ENCODE results near the gene ACE. TPM values are rescaled to one million over a fixed set of nuclear protein-coding genes. Genes with fewer than 3 reads are reported as not detected.

The ACE gene
- total and polyA plus RNA-seq, 4 experiments from 2014 or later, result 1.8 to 56.7 (median 32.1) TPM

- CTCF ChIA-PET (ENCODE audit: partially characterized antibody), result interaction anchor here (1.0 to 11.2 kb wide), 6 partner anchors 8 to 267 kb away, joined by 3 to 107 read pairs (median 46); partner anchors contain the start of gene ACE
- intact Hi-C loops (cut with micrococcal nuclease), result loop anchor here (5.0 kb wide), 1 partner anchor 109 kb away; the partner anchor contains the start of gene DCAF7
- H3K27ac ChIP-seq (ENCODE audit: low read depth, low read length), result no peak overlapping the region
- H3K4me3 ChIP-seq (ENCODE audit: low read length in 2 of 2), result no peak overlapping the region
- Mint-ChIP-seq H3K9me3 (no peaks in the 10 kb centered on the region), H3K27me3 (peaks cover 0 to 1% of the 10 kb centered on the region in 2 donors), H3K4me3 (no peak overlapping the region), H3K4me1 (peaks cover 37 to 70% (median 52%) of the 10 kb centered on the region in 4 donors), H3K27ac (peak overlapping the region in 6 of 7 donors; percentile 67 to 94 (median 84)), H3K36me3 (peaks cover 4 to 7% of the 10 kb centered on the region in 2 donors)
- H3K36me3 ChIP-seq (ENCODE audit: insufficient read depth, low read length), result no peaks in the 10 kb centered on the region
- DNase-seq, result no peak
- H3K9me3 ChIP-seq (ENCODE audit: control insufficient read depth in 1 of 2, low read length in 2 of 2), result no peaks in the 10 kb centered on the region
- no peaks in the 10 kb centered on the region for H3K27me3 ChIP-seq (ENCODE audit: insufficient read depth, low read length)
- POLR2A ChIA-PET (ENCODE audit: partially characterized antibody), result interaction anchor here (2.6 to 6.9 kb wide), 6 partner anchors 9 to 254 kb away, joined by 8 to 77 read pairs (median 48); partner anchors contain the start of genes ACE and MAP3K3
- peaks cover 69% of the 10 kb centered on the region for H3K4me1 ChIP-seq (ENCODE audit: insufficient read depth, low read length)
Observed at GRCh38 chr17:63443053-63443452, 33.8 kb upstream of the ACE start.

DNA sequence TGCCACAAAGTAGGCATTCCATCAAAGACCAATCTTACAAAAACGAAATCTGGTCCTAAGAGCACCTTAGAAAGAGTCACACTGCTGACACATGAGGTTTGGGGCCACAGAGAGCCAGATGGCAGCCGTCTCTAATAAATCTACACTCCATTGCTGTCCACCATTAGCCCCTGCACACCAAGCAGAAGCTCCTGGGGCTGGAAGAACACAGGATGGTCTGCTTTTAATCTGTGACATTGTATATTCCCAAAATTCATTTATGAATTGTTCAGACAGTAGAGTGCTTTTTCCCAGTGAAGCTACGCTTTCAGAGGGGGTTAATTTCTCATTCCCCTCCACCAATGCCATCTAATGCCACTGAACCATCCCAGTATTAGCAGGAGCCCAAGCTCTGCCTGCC lies 32.4 kb upstream of the ACE start:
- CTCF ChIA-PET (ENCODE audit: partially characterized antibody), result interaction anchor here (0.9 to 11.2 kb wide), 7 partner anchors 9 to 177 kb away, joined by 3 to 107 read pairs (median 15); partner anchors contain the start of gene ACE
- Mint-ChIP-seq H3K27ac (peak overlapping the region; percentile 86 to 98 (median 94)), H3K4me3 (peak overlapping the region; percentile 73 to 89 (median 85)), H3K4me1 (peaks cover 36 to 66% (median 49%) of the 10 kb centered on the region in 4 donors), H3K9me3 (no peaks in the 10 kb centered on the region), H3K27me3 (peaks cover 0 to 1% of the 10 kb centered on the region in 2 donors), H3K36me3 (peaks cover 4 to 6% of the 10 kb centered on the region in 2 donors)
- Histone ChIP-seq H3K36me3 (ENCODE audit: insufficient read depth, low read length) (no peaks in the 10 kb centered on the region), H3K4me1 (ENCODE audit: insufficient read depth, low read length) (peaks cover 58% of the 10 kb centered on the region), H3K27me3 (ENCODE audit: insufficient read depth, low read length) (no peaks in the 10 kb centered on the region), H3K9me3 (ENCODE audit: control insufficient read depth in 1 of 2, low read length in 2 of 2) (no peaks in the 10 kb centered on the region), H3K27ac (ENCODE audit: low read depth, low read length) (peak overlapping the region; percentile 94), H3K4me3 (ENCODE audit: low read length in 2 of 2) (no peak overlapping the region)
- no peak for DNase-seq
- intact Hi-C loops (cut with micrococcal nuclease), result loop anchor here (5.0 kb wide), 1 partner anchor 108 kb away; the partner anchor contains the start of gene DCAF7
- POLR2A ChIA-PET (ENCODE audit: partially characterized antibody), result interaction anchor here (1.0 to 6.9 kb wide), 8 partner anchors 10 to 329 kb away, joined by 3 to 77 read pairs (median 27); partner anchors contain the start of genes ACE, CCDC47, DCAF7 and DDX42

DNA sequence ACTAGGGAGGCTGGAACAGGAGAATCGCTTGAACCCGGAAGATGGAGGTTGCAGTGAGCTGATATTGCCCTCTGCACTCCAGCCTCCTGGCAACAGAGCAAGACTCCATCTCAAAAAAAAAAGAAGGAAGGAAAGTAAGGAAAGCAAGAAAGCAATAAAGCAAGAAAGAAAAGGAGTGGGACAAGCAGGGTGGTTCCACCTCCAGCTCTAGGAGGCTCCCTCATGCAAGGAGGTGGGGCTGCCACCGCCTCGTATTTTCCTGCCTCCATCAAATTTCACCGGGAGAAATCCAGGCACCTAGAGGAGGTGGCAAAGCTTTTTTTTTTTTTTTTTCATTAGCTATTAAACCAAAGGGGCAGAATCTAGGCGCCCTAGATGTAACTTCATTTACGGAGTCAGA lies 31.8 kb upstream of the ACE start:
- DNase-seq, result no peak
- no peak overlapping the region for H3K4me3 ChIP-seq (ENCODE audit: low read length in 2 of 2)
- H3K27me3 ChIP-seq (ENCODE audit: insufficient read depth, low read length), result no peaks in the 10 kb centered on the region
- peak overlapping the region; percentile 91 to 98 (median 95) for H3K27ac Mint-ChIP-seq
- no peaks in the 10 kb centered on the region for H3K36me3 ChIP-seq (ENCODE audit: insufficient read depth, low read length)
- no peaks in the 10 kb centered on the region for H3K9me3 Mint-ChIP-seq
- H3K27ac ChIP-seq (ENCODE audit: low read depth, low read length), result peak overlapping the region; percentile 94
- ChIA-PET CTCF (ENCODE audit: partially characterized antibody) (interaction anchor here (0.6 to 11.2 kb wide), 7 partner anchors 10 to 177 kb away, joined by 3 to 107 read pairs (median 15); partner anchors contain the start of gene ACE), POLR2A (ENCODE audit: partially characterized antibody) (interaction anchor here (0.7 to 6.9 kb wide), 10 partner anchors 11 to 329 kb away, joined by 3 to 77 read pairs (median 13); partner anchors contain the start of genes ACE, CCDC47, DCAF7 and DDX42)
- H3K4me3 Mint-ChIP-seq, result peak overlapping the region; percentile 73 to 89 (median 85)
- intact Hi-C loops (cut with micrococcal nuclease), result loop anchor here (5.0 kb wide), 1 partner anchor 167 kb away; no protein-coding TSS in a partner anchor
- H3K4me1 ChIP-seq (ENCODE audit: insufficient read depth, low read length), result peaks cover 52% of the 10 kb centered on the region
- peaks cover 0 to 3% of the 10 kb centered on the region in 2 donors for H3K36me3 Mint-ChIP-seq
- H3K27me3 Mint-ChIP-seq, result peaks cover 0 to 2% of the 10 kb centered on the region in 2 donors
- H3K9me3 ChIP-seq (ENCODE audit: control insufficient read depth in 1 of 2, low read length in 2 of 2), result no peaks in the 10 kb centered on the region
- peaks cover 33 to 65% (median 48%) of the 10 kb centered on the region in 4 donors for H3K4me1 Mint-ChIP-seq

DNA sequence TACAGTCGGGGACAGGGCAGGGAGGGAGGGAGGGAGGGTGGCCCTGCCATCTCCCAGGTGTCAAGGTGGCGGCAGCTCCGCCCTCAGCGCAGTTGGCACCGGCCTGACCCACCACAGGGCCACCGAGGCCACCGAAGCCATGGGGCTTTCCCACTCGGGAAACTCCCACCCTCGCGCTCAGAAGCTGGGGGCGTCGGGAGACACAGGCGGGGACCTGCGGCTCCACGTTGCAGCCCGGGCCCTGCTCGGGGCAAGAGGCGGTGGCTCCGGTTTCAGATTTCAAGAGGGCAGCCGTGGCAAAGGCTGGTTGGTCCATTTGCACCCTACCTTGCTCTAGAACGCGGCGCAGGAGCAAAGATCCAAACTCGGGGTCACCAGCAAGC lies 31.3 kb upstream of the ACE start:
- Histone ChIP-seq H3K27me3 (ENCODE audit: insufficient read depth, low read length) (no peaks in the 10 kb centered on the region), H3K36me3 (ENCODE audit: insufficient read depth, low read length) (no peaks in the 10 kb centered on the region), H3K4me3 (ENCODE audit: low read length in 2 of 2) (peak overlapping the region in 1 of 2 donors; percentile 67), H3K27ac (ENCODE audit: low read depth, low read length) (peak overlapping the region; percentile 94), H3K9me3 (ENCODE audit: control insufficient read depth in 1 of 2, low read length in 2 of 2) (no peaks in the 10 kb centered on the region), H3K4me1 (ENCODE audit: insufficient read depth, low read length) (peaks cover 52% of the 10 kb centered on the region)
- H3K27me3 Mint-ChIP-seq, result peaks cover 0 to 3% of the 10 kb centered on the region in 2 donors
- H3K27ac Mint-ChIP-seq, result peak overlapping the region; percentile 91 to 98 (median 95)
- H3K4me3 Mint-ChIP-seq, result peak overlapping the region; percentile 73 to 89 (median 85)
- ChIA-PET CTCF (ENCODE audit: partially characterized antibody) (interaction anchor here (0.6 to 11.2 kb wide), 6 partner anchors 10 to 166 kb away, joined by 3 to 107 read pairs (median 50); partner anchors contain the start of gene ACE), POLR2A (ENCODE audit: partially characterized antibody) (interaction anchor here (0.7 to 6.9 kb wide), 9 partner anchors 11 to 251 kb away, joined by 3 to 77 read pairs (median 18); partner anchors contain the start of genes ACE and DCAF7)
- intact Hi-C loops (cut with micrococcal nuclease), result loop anchor here (5.0 kb wide), 1 partner anchor 167 kb away; no protein-coding TSS in a partner anchor
- no peaks in the 10 kb centered on the region for H3K9me3 Mint-ChIP-seq
- DNase-seq, result peak; percentile 65 to 93 (median 74)
- H3K36me3 Mint-ChIP-seq, result peaks cover 0 to 3% of the 10 kb centered on the region in 2 donors
- H3K4me1 Mint-ChIP-seq, result peaks cover 31 to 65% (median 47%) of the 10 kb centered on the region in 4 donors

DNA sequence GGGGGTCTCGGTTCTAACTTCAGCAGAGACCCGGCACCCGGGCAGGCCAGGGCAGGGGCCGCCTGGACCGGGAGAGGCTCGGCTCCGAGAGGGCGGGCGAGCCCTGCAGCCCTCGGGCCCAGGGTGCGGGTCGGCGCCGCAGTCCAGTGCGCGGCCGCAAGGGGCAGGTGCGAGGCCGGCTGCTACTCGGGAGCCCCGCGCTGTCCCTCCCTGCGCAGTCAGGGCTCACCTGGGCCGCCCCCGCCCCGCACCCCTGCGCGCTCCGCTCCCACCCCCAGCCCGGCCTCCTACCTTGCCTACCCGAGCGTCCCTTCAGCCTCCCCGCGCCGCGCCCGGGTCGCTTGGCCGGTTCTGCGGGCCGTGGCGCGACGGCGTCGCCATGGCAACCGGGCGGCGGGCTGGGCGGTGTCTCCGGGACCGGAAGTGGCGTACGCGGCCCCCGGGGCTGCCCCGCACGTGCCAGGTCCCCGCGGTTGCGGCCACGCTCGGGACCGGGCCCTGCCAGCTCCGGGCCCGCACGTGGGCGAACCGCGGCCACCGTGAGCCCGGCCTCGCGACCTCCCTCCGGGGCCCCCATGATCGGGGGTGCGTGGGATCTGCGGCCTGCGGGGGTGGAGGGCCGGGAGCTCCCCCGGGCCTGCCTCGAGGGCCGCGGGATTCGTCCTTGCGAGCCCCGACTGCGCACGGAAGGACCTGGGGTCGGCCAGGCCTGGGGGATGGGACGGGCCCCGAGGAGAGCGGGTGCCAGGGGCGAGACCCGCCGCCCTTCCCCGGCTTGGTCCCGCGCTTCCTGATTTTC lies 30.7 kb upstream of the ACE start, which contains the start of gene CYB561:
Gene CYB561, minus strand, starts transcription at position 353 of the 799 bp plus-strand sequence. CDS start 8,759 bp downstream, outside the sequence.
- DNase-seq, result peak; percentile 74 to 81 (median 75)
- POLR2A ChIA-PET (ENCODE audit: partially characterized antibody), result interaction anchor here (0.7 to 6.9 kb wide), 16 partner anchors 12 to 1733 kb away, joined by 3 to 77 read pairs (median 6); partner anchors contain the start of genes ACE, CCDC47, DDX42 and MAP3K3
- CTCF ChIA-PET (ENCODE audit: partially characterized antibody), result interaction anchor here (1.2 to 11.2 kb wide), 7 partner anchors 10 to 166 kb away, joined by 3 to 107 read pairs (median 5); partner anchors contain the start of genes ACE and TACO1
- H3K9me3 ChIP-seq (ENCODE audit: control insufficient read depth in 1 of 2, low read length in 2 of 2), result no peaks in the 10 kb centered on the region
- Mint-ChIP-seq H3K27ac (peak within 1 kb of the TSS; percentile 91 to 98 (median 95)), H3K27me3 (peaks cover 0 to 3% of the 10 kb centered on the region in 2 donors), H3K4me1 (peaks cover 25 to 60% (median 43%) of the 10 kb centered on the region in 4 donors), H3K4me3 (peak within 1 kb of the TSS; percentile 80 to 89 (median 85)), H3K36me3 (peaks cover 0 to 3% of the 10 kb centered on the region in 2 donors), H3K9me3 (no peaks in the 10 kb centered on the region)
- peak within 1 kb of the TSS; percentile 67 to 73 for H3K4me3 ChIP-seq (ENCODE audit: low read length in 2 of 2)
- intact Hi-C loops (cut with micrococcal nuclease), result loop anchor here (2.0 to 5.0 kb wide), 2 partner anchors 31 to 166 kb away; partner anchors contain the start of gene ACE
- H3K27ac ChIP-seq (ENCODE audit: low read depth, low read length), result peak within 1 kb of the TSS; percentile 94
- H3K4me1 ChIP-seq (ENCODE audit: insufficient read depth, low read length), result peaks cover 48% of the 10 kb centered on the region
- no peaks in the 10 kb centered on the region for H3K36me3 ChIP-seq (ENCODE audit: insufficient read depth, low read length)
- no peaks in the 10 kb centered on the region for H3K27me3 ChIP-seq (ENCODE audit: insufficient read depth, low read length)

- POLR2A ChIA-PET (ENCODE audit: partially characterized antibody), result interaction anchor here (0.7 to 6.9 kb wide), 15 partner anchors 13 to 1732 kb away, joined by 3 to 77 read pairs (median 6); partner anchors contain the start of genes ACE, CCDC47, DDX42 and MAP3K3
- Histone ChIP-seq H3K4me3 (ENCODE audit: low read length in 2 of 2) (peak overlapping the region; percentile 67 to 73), H3K27me3 (ENCODE audit: insufficient read depth, low read length) (no peaks in the 10 kb centered on the region)
Observed at GRCh38 chr17:63446753-63447470, 29.9 kb upstream of the ACE start.

More at GRCh38 chr17:63446753-63447470, 29.9 kb upstream of the ACE start:
- Histone ChIP-seq H3K4me1 (ENCODE audit: insufficient read depth, low read length) (peaks cover 42% of the 10 kb centered on the region), H3K9me3 (ENCODE audit: control insufficient read depth in 1 of 2, low read length in 2 of 2) (no peaks in the 10 kb centered on the region), H3K27ac (ENCODE audit: low read depth, low read length) (peak overlapping the region; percentile 94), H3K36me3 (ENCODE audit: insufficient read depth, low read length) (no peaks in the 10 kb centered on the region)
- Mint-ChIP-seq H3K4me3 (peak overlapping the region; percentile 76 to 88 (median 82)), H3K4me1 (peaks cover 25 to 56% (median 40%) of the 10 kb centered on the region in 4 donors), H3K27ac (peak overlapping the region; percentile 90 to 98 (median 95)), H3K27me3 (peaks cover 0 to 3% of the 10 kb centered on the region in 2 donors), H3K36me3 (peaks cover 0 to 3% of the 10 kb centered on the region in 2 donors), H3K9me3 (no peaks in the 10 kb centered on the region)
- DNase-seq, result peak; percentile 48 to 72 (median 54)
- intact Hi-C loops (cut with micrococcal nuclease), result loop anchor here (1.0 to 5.0 kb wide), 3 partner anchors 8 to 165 kb away; partner anchors contain the start of gene ACE
- CTCF ChIA-PET (ENCODE audit: partially characterized antibody), result interaction anchor here (1.2 to 11.2 kb wide), 7 partner anchors 10 to 165 kb away, joined by 3 to 107 read pairs (median 5); partner anchors contain the start of genes ACE and TACO1
